MG63 (cell line): ENCODE results near the gene RASSF4. TPM values are rescaled to one million over a fixed set of nuclear protein-coding genes. Genes with fewer than 3 reads are reported as not detected.
A peak's percentile ranks its signal among the peaks of the same experiment; 100 is the strongest.

Experiments
- DNase-seq: peaks from one replicate; pipeline ENCODE4 v3.0.0-alpha.2; 2020
- H3K27me3 ChIP-seq: fragments of 250-450 bp; sonication (Bioruptor Pico); 2 replicates; pipeline ENCODE4 v1.5.1; 2020; ENCODE audit warnings: mild to moderate bottlenecking, moderate library complexity
- H3K36me3 ChIP-seq: fragments of 250-450 bp; sonication (Bioruptor Pico); 2 replicates; pipeline ENCODE4 v1.5.1; 2020; ENCODE audit warnings: mild to moderate bottlenecking, moderate library complexity
- H3K4me3 ChIP-seq: fragments of 250-450 bp; sonication (Bioruptor Pico); 2 replicates; pipeline ENCODE4 v1.5.1; 2020; ENCODE audit warnings: mild to moderate bottlenecking, moderate library complexity
- H3K9me3 ChIP-seq: fragments of 250-450 bp; sonication (Bioruptor Pico); 2 replicates; pipeline ENCODE4 v1.5.1; 2020; ENCODE audit warnings: mild to moderate bottlenecking, moderate library complexity
- total RNA-seq: library from RNA; depleted of rRNA; stranded (reverse); fragments of >200 nt; shearing (Covaris generic); gene quantifications from 2 replicates; pipeline ENCODE4 v1.2.3, GENCODE V29; 2014; ENCODE audit warnings: low replicate concordance

RASSF4 gene
- total RNA-seq, 1 experiment from 2014 or later = 0.26 TPM

DNA sequence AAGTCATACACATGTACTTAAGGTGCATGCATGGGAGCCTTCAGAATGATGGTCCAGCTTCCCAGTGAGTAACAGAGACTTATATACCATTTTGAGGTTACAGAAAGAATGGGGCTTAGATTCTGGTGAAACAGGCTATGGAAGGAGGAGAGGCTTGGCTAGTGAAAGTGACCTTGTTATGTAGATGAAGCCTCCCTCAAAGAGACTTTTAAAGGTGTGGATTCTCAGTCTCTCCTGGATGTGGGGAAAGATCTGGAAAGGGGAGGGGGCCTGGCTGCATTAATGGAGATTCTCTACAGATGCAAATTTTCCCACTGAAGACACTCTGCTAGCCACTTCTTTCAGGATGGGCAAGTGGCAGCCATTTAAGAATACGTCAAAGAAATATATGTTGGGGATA is 5.5 kb downstream of the RASSF4 start:
- DNase-seq = no peak
- Histone ChIP-seq H3K27me3 (no peaks in the 10 kb centered on the region), H3K9me3 (no peaks in the 10 kb centered on the region), H3K36me3 (no peaks in the 10 kb centered on the region), H3K4me3 (no peak overlapping the region)

DNA sequence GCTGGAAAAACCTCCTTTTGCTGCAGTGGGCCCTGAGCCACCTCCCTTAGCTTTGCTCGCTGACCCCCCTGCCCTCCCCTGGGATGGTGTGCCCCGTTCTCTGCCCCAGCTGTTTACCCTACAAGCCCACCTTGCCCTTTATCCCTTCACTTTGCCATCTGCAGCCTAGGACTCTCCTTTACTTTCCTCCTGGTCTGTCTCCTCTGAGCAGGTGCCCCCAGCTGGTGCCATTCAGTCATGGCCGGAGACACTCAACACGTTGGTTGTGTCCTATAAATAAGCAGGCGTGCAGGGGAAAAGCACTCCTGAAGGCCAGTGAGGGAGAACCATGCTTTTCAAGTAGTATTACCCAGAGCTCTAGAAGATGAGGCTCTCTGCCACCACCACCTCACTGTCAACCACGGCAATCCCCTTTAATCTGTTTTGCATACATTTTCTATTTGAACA is 6.1 kb downstream of the RASSF4 start:
- Histone ChIP-seq H3K36me3 (no peaks in the 10 kb centered on the region), H3K9me3 (no peaks in the 10 kb centered on the region), H3K4me3 (no peak overlapping the region), H3K27me3 (no peaks in the 10 kb centered on the region)
- DNase-seq = no peak

DNA sequence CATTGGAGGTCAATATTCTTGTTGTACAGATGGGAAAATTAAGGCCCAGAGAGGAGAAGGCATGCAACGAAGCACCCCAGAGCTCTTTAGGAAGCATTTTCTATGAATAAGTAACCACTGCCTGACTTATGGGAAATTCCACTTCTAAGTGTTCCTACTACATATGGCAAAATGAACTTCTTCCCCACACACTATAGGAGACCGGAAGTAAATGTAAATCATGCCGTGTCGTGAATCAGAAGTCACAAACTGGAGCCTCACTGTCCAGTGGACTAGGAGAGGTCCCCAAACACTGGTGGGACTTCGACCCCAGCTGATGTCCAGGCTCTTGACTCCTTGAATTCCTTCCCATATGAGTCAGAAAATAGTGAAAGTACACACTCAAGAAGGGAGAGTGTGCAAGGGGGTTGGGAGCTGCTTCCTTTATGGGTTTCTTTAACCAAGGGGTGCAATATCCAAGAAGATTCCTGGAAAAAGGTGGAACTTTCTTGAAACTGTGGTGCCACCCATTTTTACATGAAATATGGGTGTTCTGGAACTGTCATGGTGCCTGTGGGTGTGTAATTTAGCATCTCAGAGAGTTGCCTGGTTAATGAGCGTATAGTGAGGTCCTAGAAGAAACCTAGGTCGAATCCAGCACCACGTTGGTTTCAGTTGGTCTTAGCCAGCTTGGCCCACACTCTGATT is 6.7 kb downstream of the RASSF4 start:
- DNase-seq = no peak
- Histone ChIP-seq H3K9me3 (no peaks in the 10 kb centered on the region), H3K27me3 (no peaks in the 10 kb centered on the region), H3K4me3 (no peak overlapping the region), H3K36me3 (no peaks in the 10 kb centered on the region)

DNA sequence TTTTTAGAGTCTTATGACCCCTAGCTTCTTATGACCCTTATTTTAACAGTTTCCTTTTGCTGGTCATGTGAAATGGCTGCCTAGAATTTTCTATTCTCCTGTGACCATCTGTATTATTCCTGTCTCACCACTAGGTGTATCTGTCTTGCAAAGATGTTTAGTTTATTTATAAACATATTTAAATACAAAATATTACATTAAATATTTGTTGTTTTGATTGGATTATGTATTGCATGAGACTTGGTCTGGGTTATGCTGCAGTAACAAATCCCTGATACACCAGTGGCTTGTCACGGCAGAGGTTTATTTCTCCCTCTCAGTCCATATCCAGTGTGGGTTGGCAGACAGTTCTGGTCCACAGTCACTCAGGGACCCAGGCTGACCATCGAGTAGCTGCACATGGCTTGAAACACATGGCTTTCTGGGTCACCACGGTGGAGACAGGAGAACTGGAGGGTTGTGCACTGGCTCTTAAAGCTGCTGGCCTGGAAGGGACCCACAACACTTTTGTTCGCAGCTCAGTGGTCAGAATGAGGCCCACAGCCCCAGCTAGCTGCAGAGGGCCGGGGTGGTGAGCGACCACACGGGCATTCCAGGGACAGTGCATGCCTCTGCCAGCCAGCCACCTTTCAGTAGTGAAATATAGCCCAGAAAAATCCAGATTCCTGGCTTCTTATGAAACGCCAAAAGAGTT is 7.4 kb downstream of the RASSF4 start:
- DNase-seq = no peak
- Histone ChIP-seq H3K36me3 (no peaks in the 10 kb centered on the region), H3K4me3 (no peak overlapping the region), H3K9me3 (no peaks in the 10 kb centered on the region), H3K27me3 (no peaks in the 10 kb centered on the region)

DNA sequence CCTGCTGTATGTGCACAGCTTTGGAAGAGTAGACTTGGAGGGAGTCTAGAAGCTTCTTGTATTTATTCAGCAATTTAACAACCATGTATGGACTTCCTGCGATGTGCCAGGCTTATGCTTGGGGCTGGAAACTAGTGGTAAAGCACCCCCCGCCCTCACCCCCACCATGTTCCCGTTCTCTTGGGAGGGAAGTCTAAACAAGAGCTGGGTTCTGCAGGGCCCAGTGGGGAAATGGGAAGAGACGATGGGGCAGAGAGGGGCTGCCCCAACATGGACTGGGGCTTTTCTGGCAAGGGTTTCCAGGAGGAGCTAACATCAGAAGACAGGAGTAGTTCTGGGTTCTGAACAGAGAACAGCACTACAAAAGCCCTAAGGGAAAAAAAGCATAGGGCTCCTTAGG is 8.0 kb downstream of the RASSF4 start:
- no peaks in the 10 kb centered on the region for H3K36me3 ChIP-seq
- no peak overlapping the region for H3K4me3 ChIP-seq
- no peaks in the 10 kb centered on the region for H3K9me3 ChIP-seq
- H3K27me3 ChIP-seq = no peaks in the 10 kb centered on the region
- no peak for DNase-seq

DNA sequence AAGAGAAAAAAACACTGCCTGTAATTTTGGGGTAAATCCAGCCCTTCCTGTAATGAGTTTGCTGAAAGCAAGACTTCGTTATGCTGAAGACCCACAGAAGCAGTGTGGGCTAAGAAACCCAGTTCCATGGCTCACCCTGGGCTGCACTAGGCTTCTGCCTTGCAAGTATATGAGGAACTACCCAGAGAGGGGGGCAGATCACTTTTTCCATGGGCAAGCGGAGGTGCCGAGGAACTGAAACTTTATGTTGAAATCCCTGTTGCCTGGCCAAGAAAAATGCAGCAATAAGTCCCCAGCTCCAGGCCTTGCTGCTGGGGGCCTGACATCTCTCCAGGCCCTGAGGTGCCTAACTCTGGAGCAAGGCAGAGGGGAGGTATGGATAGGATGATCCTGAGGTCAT is 8.5 kb downstream of the RASSF4 start:
- DNase-seq = no peak
- Histone ChIP-seq H3K36me3 (no peaks in the 10 kb centered on the region), H3K27me3 (no peaks in the 10 kb centered on the region), H3K9me3 (no peaks in the 10 kb centered on the region), H3K4me3 (no peak overlapping the region)

DNA sequence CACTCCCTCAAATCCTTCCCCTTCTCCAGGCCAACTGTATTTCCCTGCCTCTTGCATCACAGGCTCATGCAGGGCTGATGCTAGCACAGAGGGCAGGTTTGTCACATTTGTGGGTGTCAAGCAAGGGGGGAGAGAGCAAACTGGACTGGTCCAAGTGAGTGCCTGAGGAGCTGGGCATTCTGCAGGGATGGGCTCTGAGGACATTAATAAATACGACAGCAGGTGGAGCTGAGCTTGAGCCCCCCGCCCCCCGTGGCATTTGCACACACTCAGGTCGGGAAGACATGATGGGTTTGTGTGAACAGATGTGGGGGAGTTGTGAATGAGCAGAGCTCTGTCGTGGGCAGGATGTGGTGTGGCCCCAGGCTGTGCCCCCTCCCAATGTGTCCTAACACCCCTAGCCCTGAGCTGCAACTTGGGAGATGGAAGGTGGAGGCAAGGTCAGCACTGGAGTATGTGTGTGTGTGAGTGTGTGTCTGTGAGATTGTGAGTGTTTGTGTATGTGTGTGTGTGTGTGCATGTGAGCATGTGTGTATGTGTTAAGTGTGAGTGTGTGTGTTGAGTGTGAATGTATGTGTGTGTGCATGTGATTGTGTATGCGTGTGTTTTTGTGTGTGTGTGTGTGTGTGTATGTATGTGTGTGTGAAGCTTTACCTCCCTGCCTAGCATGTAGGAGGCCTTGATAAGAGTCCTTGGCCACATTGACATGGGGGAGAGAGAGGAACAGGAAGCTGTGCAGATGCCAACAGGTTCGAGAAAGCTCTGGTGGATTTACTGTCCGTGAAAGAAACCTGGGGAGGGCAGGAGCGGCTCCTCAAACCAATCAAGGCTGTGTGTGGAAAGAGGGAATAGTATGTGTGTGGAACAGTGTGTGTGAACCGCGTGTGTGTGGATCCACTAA is 9.1 kb downstream of the RASSF4 start:
- Histone ChIP-seq H3K9me3 (no peaks in the 10 kb centered on the region), H3K36me3 (no peaks in the 10 kb centered on the region), H3K27me3 (no peaks in the 10 kb centered on the region), H3K4me3 (no peak overlapping the region)
- no peak for DNase-seq

DNA sequence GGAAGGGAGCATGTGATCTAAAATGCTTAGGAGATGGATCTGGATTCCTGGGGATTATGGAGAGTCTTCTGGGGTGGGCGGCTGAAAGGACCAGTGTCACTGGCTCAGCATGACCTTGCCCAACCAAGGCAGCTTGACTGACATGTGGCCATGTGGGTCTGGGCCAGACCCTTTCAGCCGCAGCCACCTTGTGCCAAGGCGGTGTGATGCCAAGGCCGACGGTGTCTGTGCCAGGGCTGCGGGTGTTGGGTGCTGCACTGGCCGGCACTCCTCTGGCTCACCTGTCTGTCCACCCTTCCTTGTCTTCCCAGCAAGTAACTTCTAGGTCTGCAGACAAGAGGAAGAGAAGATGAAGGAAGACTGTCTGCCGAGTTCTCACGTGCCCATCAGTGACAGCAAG is 10.3 kb downstream of the RASSF4 start:
- Histone ChIP-seq H3K4me3 (no peak overlapping the region), H3K27me3 (no peaks in the 10 kb centered on the region), H3K36me3 (no peaks in the 10 kb centered on the region), H3K9me3 (no peaks in the 10 kb centered on the region)
- DNase-seq = no peak

DNA sequence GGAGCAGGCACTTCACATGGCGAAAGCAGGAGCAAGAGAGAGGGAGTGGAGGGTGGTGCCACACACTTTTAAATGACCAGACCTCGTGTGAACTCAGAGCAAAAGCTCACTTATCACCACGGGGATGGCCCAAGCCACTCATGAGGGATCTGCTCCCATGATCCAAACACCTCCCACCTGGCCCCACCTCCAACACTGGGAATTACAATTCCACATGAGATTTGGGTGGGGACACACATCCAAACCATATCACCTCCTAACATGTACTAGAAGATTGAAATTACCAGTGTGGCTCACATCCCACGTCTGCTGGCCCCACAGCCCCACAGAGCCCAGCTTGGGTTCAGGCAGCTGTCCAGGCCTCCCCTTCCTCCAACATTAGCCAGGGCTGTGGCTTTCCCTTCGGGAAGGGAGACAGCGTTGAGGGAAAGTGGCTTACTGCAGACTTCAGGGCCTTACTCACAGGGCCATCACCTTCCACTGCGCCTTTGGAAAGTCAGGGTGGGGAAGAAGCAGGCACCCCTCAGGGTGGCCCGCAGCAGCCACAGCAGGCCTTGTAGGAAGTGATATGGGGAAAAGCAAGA is 11.3 kb downstream of the RASSF4 start:
- H3K9me3 ChIP-seq = no peaks in the 10 kb centered on the region
- DNase-seq = no peak
- no peak overlapping the region for H3K4me3 ChIP-seq

DNA sequence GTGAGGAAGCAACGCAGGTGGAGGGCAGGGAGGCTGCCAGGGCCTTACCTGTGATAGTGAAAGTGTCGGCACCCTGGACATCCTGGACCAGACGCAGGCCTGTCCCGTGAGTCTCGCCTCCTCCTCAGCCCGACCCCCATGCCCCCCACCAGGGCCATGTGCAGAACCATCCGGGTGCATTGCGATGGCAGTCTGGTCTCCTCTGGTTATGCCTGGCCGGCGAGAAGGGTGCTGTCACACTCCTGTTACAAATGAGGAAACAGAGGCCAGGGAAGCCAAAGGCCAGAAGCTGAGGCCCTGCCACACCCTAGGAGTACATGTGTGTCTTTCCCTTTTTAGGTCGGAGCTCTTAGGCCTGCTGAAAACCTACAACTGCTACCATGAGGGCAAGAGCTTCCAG is 11.8 kb downstream of the RASSF4 start:
- Histone ChIP-seq H3K36me3 (no peaks in the 10 kb centered on the region), H3K9me3 (no peaks in the 10 kb centered on the region), H3K4me3 (no peak overlapping the region), H3K27me3 (no peaks in the 10 kb centered on the region)
- DNase-seq = no peak

More for the DNA sequence above, 11.3 kb downstream of the RASSF4 start:
- Histone ChIP-seq H3K27me3 (no peaks in the 10 kb centered on the region), H3K36me3 (no peaks in the 10 kb centered on the region)

DNA sequence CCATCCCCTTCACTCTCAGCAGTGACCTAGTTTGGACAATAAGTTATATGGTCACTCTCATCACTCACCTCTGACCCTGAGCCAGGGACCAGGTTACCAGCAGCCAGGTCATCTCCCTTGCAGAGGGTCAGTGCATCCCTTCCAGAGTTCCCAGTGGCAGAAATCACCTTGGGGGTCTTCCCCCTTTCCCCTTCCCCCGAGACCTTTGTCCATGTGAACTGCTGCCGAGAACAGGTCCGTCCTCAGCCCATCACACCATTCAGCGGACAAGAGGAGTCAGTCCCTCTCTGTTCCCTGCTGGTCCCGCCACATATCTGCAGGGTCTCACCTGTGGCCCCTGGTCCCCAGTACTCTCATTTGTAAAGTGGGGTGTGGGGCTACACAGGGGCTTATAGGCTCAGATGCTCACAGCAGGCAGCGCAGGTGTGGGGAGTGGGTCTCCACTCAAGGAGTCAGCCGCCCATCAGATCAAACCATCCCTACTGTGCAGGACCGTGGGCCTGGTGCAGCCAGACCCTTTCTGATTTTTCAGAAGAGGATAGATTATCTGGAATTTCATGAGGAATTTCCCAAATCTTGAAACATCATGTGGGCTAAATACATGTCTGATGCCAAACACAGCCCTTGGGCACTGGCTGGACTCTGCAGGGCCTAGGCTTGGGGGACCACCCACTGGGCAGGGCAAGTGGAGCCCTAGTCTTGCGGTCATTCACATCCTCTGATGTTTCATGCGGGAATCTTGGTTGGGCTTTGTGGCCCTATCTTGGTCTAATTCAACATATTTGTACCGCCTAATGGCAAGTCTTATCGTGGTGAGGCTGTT is 12.5 kb downstream of the RASSF4 start:
- H3K9me3 ChIP-seq = no peaks in the 10 kb centered on the region
- H3K4me3 ChIP-seq = no peak overlapping the region
- no peaks in the 10 kb centered on the region for H3K36me3 ChIP-seq
- no peaks in the 10 kb centered on the region for H3K27me3 ChIP-seq
- DNase-seq = no peak

DNA sequence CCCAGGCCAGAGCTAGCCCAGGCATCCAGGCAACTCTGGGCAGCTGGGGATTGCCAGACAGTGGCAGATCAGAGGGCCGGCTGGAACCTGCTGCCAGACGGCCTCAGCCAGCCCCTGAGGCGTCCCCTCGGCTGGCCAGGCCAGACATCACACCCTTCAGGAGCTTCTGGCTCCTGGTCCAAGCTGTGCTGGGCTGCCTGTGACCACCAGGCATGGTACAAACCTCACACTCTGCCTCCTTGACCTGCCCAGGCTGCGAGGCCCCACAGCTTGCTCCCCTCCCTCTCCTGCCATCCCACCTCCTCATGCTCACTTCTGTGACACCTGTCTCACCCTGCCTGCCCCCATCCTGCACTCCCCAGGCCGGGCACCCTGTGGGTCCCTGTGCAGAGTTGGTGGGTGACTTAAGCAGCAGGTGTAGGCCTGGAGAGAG is 13.3 kb downstream of the RASSF4 start:
- Histone ChIP-seq H3K36me3 (no peaks in the 10 kb centered on the region), H3K4me3 (no peak overlapping the region), H3K9me3 (no peaks in the 10 kb centered on the region), H3K27me3 (no peaks in the 10 kb centered on the region)
- DNase-seq = no peak

DNA sequence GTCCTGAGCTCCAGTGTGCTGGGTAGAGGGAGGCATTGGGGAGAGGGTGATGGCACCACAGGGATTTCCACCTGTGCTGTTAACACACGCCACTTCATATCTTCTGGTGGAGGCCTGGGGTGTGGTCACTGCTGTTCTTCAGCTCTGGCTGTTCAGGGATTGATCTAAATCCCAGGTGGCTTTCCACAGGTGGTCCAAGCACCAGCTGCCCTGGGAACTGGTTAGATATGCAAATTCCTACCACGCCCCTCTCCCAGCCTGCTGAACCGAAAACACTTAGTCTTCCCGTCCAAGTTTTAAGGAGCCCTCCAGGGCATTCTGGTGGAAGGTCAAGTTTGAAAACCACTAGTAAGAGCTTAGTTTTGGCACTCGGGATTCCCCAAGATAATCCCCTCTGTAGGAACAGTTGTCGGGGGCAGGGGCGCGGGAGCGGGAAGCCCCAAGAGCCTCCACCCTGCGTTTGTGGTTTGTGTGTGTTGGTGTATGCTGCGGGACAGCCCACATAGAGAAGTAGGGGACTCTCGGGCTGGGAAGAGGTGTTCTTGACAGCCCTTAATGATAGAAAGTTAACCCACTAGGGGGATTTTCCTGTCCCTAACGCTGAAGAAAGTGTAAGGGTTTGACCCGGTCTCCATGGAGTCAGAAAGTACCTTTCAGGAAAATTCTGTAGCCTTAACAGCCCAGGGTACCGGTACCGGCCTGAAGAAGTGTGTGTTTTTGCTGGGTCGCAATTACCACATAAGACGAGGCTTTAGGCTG is 13.9 kb downstream of the RASSF4 start:
- no peaks in the 10 kb centered on the region for H3K27me3 ChIP-seq
- H3K9me3 ChIP-seq = no peaks in the 10 kb centered on the region
- no peaks in the 10 kb centered on the region for H3K36me3 ChIP-seq
- no peak for DNase-seq
- no peak overlapping the region for H3K4me3 ChIP-seq

DNA sequence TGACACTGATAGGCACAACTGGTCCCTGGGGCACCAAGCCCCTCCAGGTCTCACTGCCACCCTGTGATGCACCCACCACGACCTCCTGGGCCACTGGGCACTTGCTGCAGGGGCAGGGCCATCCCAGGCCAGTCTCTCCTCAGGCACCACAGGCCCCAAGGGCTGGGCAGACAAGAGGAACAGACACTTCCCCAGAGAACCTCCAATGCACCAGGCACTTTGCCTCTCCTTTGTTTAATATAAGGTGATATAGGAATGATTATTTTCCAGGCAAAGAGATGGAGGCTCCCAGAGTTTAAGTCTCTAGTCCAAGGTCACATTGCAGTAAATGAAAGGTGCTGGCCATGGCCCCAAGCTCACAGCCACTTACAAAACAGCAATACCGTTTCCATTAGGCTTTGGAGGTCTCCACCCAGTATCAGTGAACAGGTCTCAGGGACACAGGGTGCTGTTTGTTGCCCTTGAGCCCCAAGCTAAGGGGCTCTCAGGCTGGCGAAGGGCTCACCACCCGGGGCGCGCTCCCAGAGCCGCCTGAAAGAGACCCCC is 14.6 kb downstream of the RASSF4 start:
- DNase-seq = no peak
- Histone ChIP-seq H3K36me3 (no peaks in the 10 kb centered on the region), H3K4me3 (peak overlapping the region; percentile 23; the same call in 1 of the 2 replicates)

DNA sequence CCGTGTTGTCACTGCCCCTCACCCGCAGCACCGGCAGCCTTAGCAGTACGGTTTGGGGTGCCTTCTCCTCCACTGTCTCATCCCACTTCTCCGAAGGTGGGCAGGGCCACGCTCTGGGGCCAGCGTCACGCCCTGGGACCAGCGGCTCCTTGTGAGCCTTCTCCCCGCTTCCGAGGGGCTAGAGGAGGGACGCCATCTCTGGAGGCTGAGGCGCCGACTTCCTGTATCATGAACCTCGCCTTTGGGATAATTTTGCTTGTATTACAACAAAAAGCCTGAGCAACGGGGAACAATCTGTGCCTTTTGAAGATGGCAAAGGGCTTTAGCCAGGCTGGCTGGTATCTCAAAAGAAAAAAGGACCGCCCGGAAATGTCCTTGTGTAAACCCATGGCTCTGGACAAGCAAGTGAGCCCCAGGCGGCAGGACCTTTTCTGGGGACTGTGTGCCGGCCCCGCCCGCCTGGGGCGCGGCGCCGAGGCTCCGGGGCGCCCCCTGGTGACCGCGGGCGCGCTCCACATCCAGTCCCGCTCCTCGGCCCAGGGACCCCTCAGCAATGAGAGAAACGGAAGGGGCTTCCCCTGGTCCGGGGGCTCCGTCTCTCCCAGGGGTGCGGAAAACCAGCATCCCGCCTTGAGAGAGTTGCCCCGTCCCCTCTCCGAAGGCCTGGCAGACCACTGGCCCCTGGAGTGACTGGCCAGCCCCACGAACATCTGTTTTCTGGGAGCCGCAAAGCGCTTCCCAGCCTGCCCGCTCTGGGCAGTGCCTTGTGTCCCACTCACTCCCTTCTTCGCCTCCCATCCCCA is 15.2 kb downstream of the RASSF4 start:
- H3K36me3 ChIP-seq = no peaks in the 10 kb centered on the region
- peak overlapping the region; percentile 23 for H3K4me3 ChIP-seq
- no peaks in the 10 kb centered on the region for H3K9me3 ChIP-seq
- no peaks in the 10 kb centered on the region for H3K27me3 ChIP-seq
- DNase-seq = peak; percentile 57

More for the DNA sequence above, 14.6 kb downstream of the RASSF4 start:
- Histone ChIP-seq H3K27me3 (no peaks in the 10 kb centered on the region), H3K9me3 (no peaks in the 10 kb centered on the region)
